HepG2 (cell line): Measurements from ENCODE around the gene USP15. TPM values are rescaled to one million over a fixed set of nuclear protein-coding genes. Genes with fewer than 3 reads are reported as not detected.

ENCODE experiments used
- POLR2A ChIP-seq, 2 experiments: IDR thresholded peaks; 2 replicates each; pipeline ENCODE4 v1.6.1; 2011; ENCODE audit warnings: low read depth in 2 of 2, low read length in 2 of 2, mild to moderate bottlenecking in 1 of 2, moderate library complexity in 1 of 2; ENCODE audit not compliant: insufficient read depth in 1 of 2
- SNAPC4 ChIP-seq: sonication (generic); formaldehyde crosslinking; IDR thresholded peaks from 2 replicates; pipeline ENCODE4 v1.4.0; 2020; ENCODE audit warnings: mild to moderate bottlenecking, missing genetic modification reagents
- polyA plus RNA-seq, 8 experiments: library from polyadenylated mRNA; depleted of rRNA in 3 of 8; stranded (reverse) in 7 of 8; unstranded in 1 of 8; fragments of >200 nt; fragmentation: Illumina TruSeq in 4 of 8; extraction: Trizol in 4 of 8; gene quantifications; 2 replicates each; pipeline versions ENCODE4 v1.2.1 to v1.2.3, GENCODE V29; 2011 to 2016; ENCODE audit warnings: low read depth in 4 of 8, missing spikeins in 1 of 8, mixed read lengths in 1 of 8; ENCODE audit not compliant: insufficient read depth in 1 of 8
- total RNA-seq, 5 experiments: library from RNA; depleted of rRNA; stranded (reverse); fragments of >200 nt; fragmentation: Illumina TruSeq; extraction: Trizol; gene quantifications; 2 replicates each; pipeline ENCODE4 v1.2.3, GENCODE V29; 2016; ENCODE audit warnings: low read depth in 1 of 5
- TF ChIP-seq, protein P1 (sequence below): sonication (generic); formaldehyde crosslinking; IDR thresholded peaks from 2 replicates; pipeline ENCODE4 v1.5.1; 2020; ENCODE audit warnings: missing genetic modification reagents, mild to moderate bottlenecking, borderline replicate concordance

Gene USP15
- total and polyA plus RNA-seq, 2 of the 13 experiments (the other 11 are each of a cell fraction or from before 2014, with no cell fraction given), result 17.3 to 51.7 TPM

DNA sequence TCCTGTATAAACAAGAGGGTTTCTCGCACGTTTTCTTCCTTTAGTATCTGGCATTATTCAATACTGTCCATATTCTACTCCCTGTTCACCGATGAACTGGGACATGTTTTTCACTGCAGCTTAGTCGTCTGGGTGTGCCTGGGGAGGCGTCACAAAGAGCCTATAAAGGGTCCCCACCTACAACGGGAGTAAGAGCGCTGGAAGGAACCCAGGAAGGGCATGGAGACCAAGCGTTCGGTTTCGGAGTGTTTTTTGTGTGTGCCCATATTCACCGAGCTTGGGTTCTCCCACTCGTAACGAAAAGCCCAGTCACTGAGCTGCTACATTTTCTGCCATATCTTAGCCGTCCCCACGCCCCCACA is 592 bp upstream of the USP15 start (continued):
- TF ChIP-seq SNAPC4 (no peak), POLR2A (IDR thresholded peaks at IDR 0.05; ENCODE audit: insufficient read depth in 1 of 2, low read depth in 2 of 2, low read length in 2 of 2) (no peak)
- TF ChIP-seq, protein P1, sequence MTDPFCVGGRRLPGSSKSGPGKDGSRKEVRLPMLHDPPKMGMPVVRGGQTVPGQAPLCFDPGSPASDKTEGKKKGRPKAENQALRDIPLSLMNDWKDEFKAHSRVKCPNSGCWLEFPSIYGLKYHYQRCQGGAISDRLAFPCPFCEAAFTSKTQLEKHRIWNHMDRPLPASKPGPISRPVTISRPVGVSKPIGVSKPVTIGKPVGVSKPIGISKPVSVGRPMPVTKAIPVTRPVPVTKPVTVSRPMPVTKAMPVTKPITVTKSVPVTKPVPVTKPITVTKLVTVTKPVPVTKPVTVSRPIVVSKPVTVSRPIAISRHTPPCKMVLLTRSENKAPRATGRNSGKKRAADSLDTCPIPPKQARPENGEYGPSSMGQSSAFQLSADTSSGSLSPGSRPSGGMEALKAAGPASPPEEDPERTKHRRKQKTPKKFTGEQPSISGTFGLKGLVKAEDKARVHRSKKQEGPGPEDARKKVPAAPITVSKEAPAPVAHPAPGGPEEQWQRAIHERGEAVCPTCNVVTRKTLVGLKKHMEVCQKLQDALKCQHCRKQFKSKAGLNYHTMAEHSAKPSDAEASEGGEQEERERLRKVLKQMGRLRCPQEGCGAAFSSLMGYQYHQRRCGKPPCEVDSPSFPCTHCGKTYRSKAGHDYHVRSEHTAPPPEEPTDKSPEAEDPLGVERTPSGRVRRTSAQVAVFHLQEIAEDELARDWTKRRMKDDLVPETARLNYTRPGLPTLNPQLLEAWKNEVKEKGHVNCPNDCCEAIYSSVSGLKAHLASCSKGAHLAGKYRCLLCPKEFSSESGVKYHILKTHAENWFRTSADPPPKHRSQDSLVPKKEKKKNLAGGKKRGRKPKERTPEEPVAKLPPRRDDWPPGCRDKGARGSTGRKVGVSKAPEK (CRISPR knock-in tag), result no peak
